ENCODE results near the gene FOXC1.

Gene FOXC1

GRCh38 chr6:1615853-1616420 lies 6.2 kb downstream of the FOXC1 start:
- DNase-seq (ENCODE audit: low read depth) = no peak
- no peak overlapping the region for H3K4me3 ChIP-seq (ENCODE audit: low read length)
- TF ChIP-seq CTCF (IDR thresholded peaks at IDR 0.05; ENCODE audit: insufficient read depth, low read depth, low read length, missing control alignments) = no peak

- no peak overlapping the region for H3K4me3 ChIP-seq (ENCODE audit: low read length)
- no peak for DNase-seq (ENCODE audit: low read depth)
- TF ChIP-seq CTCF (IDR thresholded peaks at IDR 0.05; ENCODE audit: insufficient read depth, low read depth, low read length, missing control alignments) = no peak
Measured at GRCh38 chr6:1616701-1617463, 7.2 kb downstream of the FOXC1 start.

GRCh38 chr6:1617466-1618310 lies 8.0 kb downstream of the FOXC1 start:
- no peak for TF ChIP-seq CTCF (IDR thresholded peaks at IDR 0.05; ENCODE audit: insufficient read depth, low read depth, low read length, missing control alignments)
- DNase-seq (ENCODE audit: low read depth) = no peak
- H3K4me3 ChIP-seq (ENCODE audit: low read length) = no peak overlapping the region

GRCh38 chr6:1618311-1619097 lies 8.8 kb downstream of the FOXC1 start:
- no peak for DNase-seq (ENCODE audit: low read depth)
- no peak for TF ChIP-seq CTCF (IDR thresholded peaks at IDR 0.05; ENCODE audit: insufficient read depth, low read depth, low read length, missing control alignments)
- no peak overlapping the region for H3K4me3 ChIP-seq (ENCODE audit: low read length)

GRCh38 chr6:1619098-1619672 lies 9.5 kb downstream of the FOXC1 start:
- DNase-seq (ENCODE audit: low read depth) = no peak
- no peak for TF ChIP-seq CTCF (IDR thresholded peaks at IDR 0.05; ENCODE audit: insufficient read depth, low read depth, low read length, missing control alignments)
- no peak overlapping the region for H3K4me3 ChIP-seq (ENCODE audit: low read length)

Measured in epithelial cell of esophagus (primary cell).